HepG2 (cell line): ENCODE data around the gene SLBP. TPM values are rescaled to one million over a fixed set of nuclear protein-coding genes. Genes with fewer than 3 reads are reported as not detected.
A peak's percentile ranks its signal among the peaks of the same experiment; 100 is the strongest.

Experiments used
- ATAC-seq: fragments of 200-7000 bp; cut with Tn5 transposase; 3 replicates; pipeline ENCODE4 v1.9.1; 2020; ENCODE audit warnings: mild to moderate bottlenecking, moderate library complexity
- BruUV-seq: library from RNA; stranded (reverse); fragments of 400-500 nt; replicated peaks from 2 replicates; lab custom pipeline; 2021; lab: Mats Ljungman, UMichigan
- CTCF ChIA-PET: fragments of 300-600 bp; formaldehyde crosslinking; extraction: SDS; loops from one replicate; lab custom pipeline; 2021; ENCODE audit warnings: low total read pairs, inconsistent platforms, low intra/inter-chr PET ratio; lab: Yijun Ruan, JAX
- POLR2A ChIA-PET: fragments of 350-600 bp; sonication (Branson Sonifier 250); formaldehyde crosslinking; loops from one replicate; lab custom pipeline; 2020; ENCODE audit warnings: antibody characterized with exemption, inconsistent platforms; lab: Yijun Ruan, JAX
- DNase-seq: peaks from one replicate; pipeline ENCODE4 v3.0.0-alpha.2; 2015; ENCODE audit warnings: low spot score
- FAIRE-seq: peaks from 3 replicates; lab custom pipeline; 2011; peaks lifted over from hg19 to GRCh38; lab: Jason Lieb, UNC
- H2AFZ ChIP-seq: one replicate; pipeline ENCODE4 v1.6.1; 2011; ENCODE audit warnings: low read length, inconsistent platforms
- H3K27ac ChIP-seq: fragments of 300-600 bp; 3 replicates; pipeline ENCODE4 v1.8.0; 2011; ENCODE audit warnings: mixed run types, mild to moderate bottlenecking, mixed read lengths, low read length, inconsistent platforms; ENCODE audit not compliant: insufficient read depth; ENCODE audit errors: extremely low read length
- H3K27me3 ChIP-seq, 2 experiments: fragments of 200-600 bp in 1 of 2; 2 replicates in 1 of 2; 3 replicates in 1 of 2; pipeline versions ENCODE4 v1.6.0 to v1.8.0; 2011; ENCODE audit warnings: low read length in 2 of 2, mild to moderate bottlenecking in 2 of 2, moderate library complexity in 2 of 2, inconsistent platforms in 1 of 2; ENCODE audit not compliant: insufficient read depth in 2 of 2, control insufficient read depth in 1 of 2
- H3K36me3 ChIP-seq, 2 experiments: fragments of 200-600 bp in 1 of 2; replicated peaks in 1 of 2; 2 replicates in 1 of 2; 3 replicates in 1 of 2; pipeline versions ENCODE4 v1.5.1 to v1.8.0; 2011; ENCODE audit warnings: low read length in 2 of 2, inconsistent platforms in 1 of 2; ENCODE audit not compliant: insufficient read depth in 2 of 2, control insufficient read depth in 1 of 2
- H3K4me1 ChIP-seq: 2 replicates; pipeline ENCODE4 v1.5.1; 2012; ENCODE audit warnings: low read length, inconsistent platforms; ENCODE audit not compliant: insufficient read depth
- H3K4me2 ChIP-seq: 2 replicates; pipeline ENCODE4 v1.6.0; 2011; ENCODE audit warnings: low read depth, low read length, inconsistent platforms
- H3K4me3 ChIP-seq, 3 experiments: fragments of 200-600 bp in 1 of 3; sonication (generic), shearing (Covaris generic) in 1 of 3; replicated peaks in 1 of 3; 2 replicates each; pipeline ENCODE4 v1.5.1; 2011 to 2016; ENCODE audit warnings: low read length in 3 of 3, inconsistent platforms in 2 of 3, low read depth in 2 of 3, mild to moderate bottlenecking in 2 of 3, control low read depth in 1 of 3, mixed read lengths in 1 of 3; ENCODE audit not compliant: insufficient read depth in 1 of 3
- H3K79me2 ChIP-seq: one replicate; pipeline ENCODE4 v1.6.1; 2011; ENCODE audit warnings: low read length, inconsistent platforms; ENCODE audit not compliant: insufficient read depth
- H3K9ac ChIP-seq: 2 replicates; pipeline ENCODE4 v1.6.0; 2011; ENCODE audit warnings: mild to moderate bottlenecking, low read depth, low read length, inconsistent platforms; ENCODE audit not compliant: insufficient read depth
- H3K9me3 ChIP-seq: 2 replicates; pipeline ENCODE4 v1.5.1; 2012; ENCODE audit warnings: mild to moderate bottlenecking, low read length
- H4K20me1 ChIP-seq: 2 replicates; pipeline ENCODE4 v1.6.0; 2011; ENCODE audit warnings: inconsistent platforms, mild to moderate bottlenecking, low read length, moderate library complexity; ENCODE audit not compliant: insufficient read depth
- AGO2 ChIP-seq: fragments of 200-400 bp; formaldehyde crosslinking; optimal IDR thresholded peaks from 2 replicates; pipeline ENCODE3; 2017; ENCODE audit warnings: mild to moderate bottlenecking, low read depth, low read length, moderate library complexity
- AKAP8 ChIP-seq: sonication (generic); formaldehyde crosslinking; IDR thresholded peaks from 2 replicates; pipeline ENCODE4 v1.5.1; 2020; ENCODE audit warnings: mild to moderate bottlenecking, missing genetic modification reagents
- HNRNPL ChIP-seq: fragments of 200-400 bp; formaldehyde crosslinking; IDR thresholded peaks from 2 replicates; pipeline ENCODE4 v1.6.1; 2017; ENCODE audit warnings: mild to moderate bottlenecking, low read depth, low read length
- MEF2D ChIP-seq: sonication (generic); formaldehyde crosslinking; IDR thresholded peaks from 2 replicates; pipeline ENCODE4 v1.5.1; 2020; ENCODE audit warnings: mild to moderate bottlenecking, missing genetic modification reagents
- PPARG ChIP-seq: conservative IDR thresholded peaks from 2 replicates; pipeline ENCODE4 v1.6.1; 2016; ENCODE audit warnings: missing biosample characterization, missing genetic modification reagents
- RBFOX2 ChIP-seq: fragments of 200-400 bp; formaldehyde crosslinking; IDR thresholded peaks from 2 replicates; pipeline ENCODE4 v1.6.1; 2017; ENCODE audit warnings: low read depth, mild to moderate bottlenecking, low read length
- SRSF1 ChIP-seq: fragments of 200-400 bp; formaldehyde crosslinking; optimal IDR thresholded peaks from 2 replicates; pipeline ENCODE3; 2017; ENCODE audit warnings: mild to moderate bottlenecking, low read depth, low read length, moderate library complexity
- ZNF407 ChIP-seq: sonication (generic); formaldehyde crosslinking; IDR thresholded peaks from one replicate; pipeline ENCODE4 v1.5.1; 2020; ENCODE audit warnings: mild to moderate bottlenecking, missing genetic modification reagents; ENCODE audit errors: not compliant biosample characterization
- WGBS: methylation state at CpG from one replicate; pipeline ENCODE4 v1.1.6; 2017; ENCODE audit warnings: low lambda C conversion rate; 5-methylcytosine and 5-hydroxymethylcytosine counted together
- in situ Hi-C: cut with HindIII; loops from 2 replicates; pipeline ENCODE4 v1.10.0; 2017; ENCODE audit warnings: low pct_unique_long_range_greater_than_20kb; ENCODE audit not compliant: extremely low pct_ligation_motif_present
- intact Hi-C: fragments of 100-400 bp; cut with micrococcal nuclease; formaldehyde crosslinking; loops from one replicate; pipeline ENCODE4 v1.10.0; 2022; ENCODE audit not compliant: unreplicated experiment
- polyA plus RNA-seq, 8 experiments: library from polyadenylated mRNA; depleted of rRNA in 3 of 8; stranded (reverse) in 7 of 8; unstranded in 1 of 8; fragments of >200 nt; fragmentation: Illumina TruSeq in 4 of 8; extraction: Trizol in 4 of 8; gene quantifications; 2 replicates each; pipeline versions ENCODE4 v1.2.1 to v1.2.3, GENCODE V29; 2011 to 2016; ENCODE audit warnings: low read depth in 4 of 8, missing spikeins in 1 of 8, mixed read lengths in 1 of 8; ENCODE audit not compliant: insufficient read depth in 1 of 8
- total RNA-seq, 5 experiments: library from RNA; depleted of rRNA; stranded (reverse); fragments of >200 nt; fragmentation: Illumina TruSeq; extraction: Trizol; gene quantifications; 2 replicates each; pipeline ENCODE4 v1.2.3, GENCODE V29; 2016; ENCODE audit warnings: low read depth in 1 of 5

The SLBP gene
- total and polyA plus RNA-seq, 2 of the 13 experiments (the other 11 are each of a cell fraction or from before 2014, with no cell fraction given), result 43.9 to 104 TPM

GRCh38 chr4:1743975-1744374, 31.9 kb upstream of the SLBP start:
- TF ChIP-seq MEF2D (CRISPR knock-in tag) (no peak), SRSF1 (peak; percentile 42), AGO2 (peak; percentile 90), PPARG (no peak), AKAP8 (CRISPR knock-in tag) (peak; percentile 62; the same call in 1 of the 2 replicates), RBFOX2 (peak; percentile 60), ZNF407 (CRISPR knock-in tag) (no peak), HNRNPL (0 out of 2 replicates have a peak, but pooled peaks have one; percentile 22)
- H3K4me3 ChIP-seq, result no peak overlapping the region
- H3K4me1 ChIP-seq, result peaks cover 49% of the 10 kb centered on the region
- BruUV-seq, result no TSS peak
- no peak overlapping the region for H3K9ac ChIP-seq
- ChIA-PET CTCF (interaction anchor here (7.5 kb wide), 1 partner anchor 66 kb away, joined by 179 read pairs; no protein-coding TSS in a partner anchor), POLR2A (interaction anchor here (1.5 to 5.7 kb wide), 2 partner anchors 51 to 64 kb away, joined by 3 to 45 read pairs; no protein-coding TSS in a partner anchor)
- H3K27me3 ChIP-seq, result no peaks in the 10 kb centered on the region
- 80% methylated on average over 1 of the region's 6 CpGs for WGBS
- H3K4me2 ChIP-seq, result no peak overlapping the region
- intact Hi-C loops, result no loop called here
- peaks cover 22 to 42% of the 10 kb centered on the region in 2 experiments for H3K36me3 ChIP-seq
- no peaks in the 10 kb centered on the region for H3K9me3 ChIP-seq
- H4K20me1 ChIP-seq, result no peaks in the 10 kb centered on the region
- ATAC-seq (no peak), DNase-seq (no peak), FAIRE-seq (no peak)
- no peaks in the 10 kb centered on the region for H3K79me2 ChIP-seq
- in situ Hi-C loops, result no loop called here
- H3K27ac ChIP-seq, result no peak overlapping the region
- H2AFZ ChIP-seq, result no peak overlapping the region
